Occipital lobe (tissue), 3 donors: ENCODE measurements around the gene INF2. TPM values are rescaled to one million over a fixed set of nuclear protein-coding genes. Genes with fewer than 3 reads are reported as not detected.

ENCODE experiments used
- DNase-seq: peaks from one replicate; lab custom pipeline; 2025; lab: John Stamatoyannopoulos, UW
- small RNA-seq: library from RNA; depleted of rRNA; stranded (forward); fragments of <200 nt; gene quantifications from one replicate; pipeline ENCODE3, GENCODE V24; 2014
- total RNA-seq: library from RNA; depleted of rRNA; stranded (reverse); fragments of >200 nt; gene quantifications from one replicate; pipeline ENCODE4 v1.2.3, GENCODE V29; 2014

INF2 gene
- total RNA-seq, 1 donor from 2014 or later = 8.4 TPM

GRCh38 chr14:104770072-104770579 is 80.7 kb downstream of the INF2 start:
- DNase-seq = no peak

- DNase-seq = no peak
Measured at GRCh38 chr14:104770851-104771272, 81.4 kb downstream of the INF2 start.

DNA sequence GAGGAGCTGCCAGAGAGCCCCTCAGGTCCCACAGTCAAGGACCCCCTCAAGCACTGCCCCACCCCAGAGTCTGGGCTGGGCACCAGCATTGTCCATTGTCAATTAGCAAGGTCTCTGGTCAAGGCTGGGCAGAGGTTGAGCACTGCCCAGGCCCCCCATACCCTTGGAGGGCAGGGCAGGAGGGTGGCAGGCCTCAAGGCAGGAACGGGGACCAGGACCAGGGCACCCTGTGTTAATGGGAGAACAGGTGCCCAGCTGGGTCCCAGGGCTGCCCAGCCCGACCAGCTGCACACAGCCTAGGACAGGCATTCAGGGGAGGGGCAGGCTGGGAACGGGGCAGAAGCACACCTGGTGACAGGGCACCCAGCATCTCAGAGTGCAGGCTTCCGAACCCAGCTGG is 82.0 kb downstream of the INF2 start:
- no peak for DNase-seq

Small RNA genes lying within 50 kb of the gene (small RNA-seq; reads per million reads assigned to genes)
- gene MIR4710 = not detected

Other genes with a start within 250 kb of the INF2 start
- not detected for gene C14orf180, start 109.9 kb upstream of the INF2 start, total RNA-seq
- 29.2 TPM for gene TMEM179, start 84.8 kb upstream of the INF2 start, total RNA-seq
- gene ADSS1, start 34.6 kb downstream of the INF2 start, total RNA-seq = 4.8 TPM
- gene SIVA1, start 63.5 kb downstream of the INF2 start, total RNA-seq = 21.2 TPM
- gene AKT1, start 106.1 kb downstream of the INF2 start, total RNA-seq = 102 TPM
- 0.94 TPM for gene ZBTB42, start 111.5 kb downstream of the INF2 start, total RNA-seq
- 22.8 TPM for gene CEP170B, start 175.7 kb downstream of the INF2 start, total RNA-seq
- 5.8 TPM for gene PLD4, start 235.3 kb downstream of the INF2 start, total RNA-seq